Islet of Langerhans (tissue), 1 donor: ENCODE results near the gene TMEM59L.

Source experiments
- FAIRE-seq: peaks from one replicate; lab custom pipeline; 2011; peaks lifted over from hg19 to GRCh38; lab: Jason Lieb, UNC

Gene TMEM59L

DNA sequence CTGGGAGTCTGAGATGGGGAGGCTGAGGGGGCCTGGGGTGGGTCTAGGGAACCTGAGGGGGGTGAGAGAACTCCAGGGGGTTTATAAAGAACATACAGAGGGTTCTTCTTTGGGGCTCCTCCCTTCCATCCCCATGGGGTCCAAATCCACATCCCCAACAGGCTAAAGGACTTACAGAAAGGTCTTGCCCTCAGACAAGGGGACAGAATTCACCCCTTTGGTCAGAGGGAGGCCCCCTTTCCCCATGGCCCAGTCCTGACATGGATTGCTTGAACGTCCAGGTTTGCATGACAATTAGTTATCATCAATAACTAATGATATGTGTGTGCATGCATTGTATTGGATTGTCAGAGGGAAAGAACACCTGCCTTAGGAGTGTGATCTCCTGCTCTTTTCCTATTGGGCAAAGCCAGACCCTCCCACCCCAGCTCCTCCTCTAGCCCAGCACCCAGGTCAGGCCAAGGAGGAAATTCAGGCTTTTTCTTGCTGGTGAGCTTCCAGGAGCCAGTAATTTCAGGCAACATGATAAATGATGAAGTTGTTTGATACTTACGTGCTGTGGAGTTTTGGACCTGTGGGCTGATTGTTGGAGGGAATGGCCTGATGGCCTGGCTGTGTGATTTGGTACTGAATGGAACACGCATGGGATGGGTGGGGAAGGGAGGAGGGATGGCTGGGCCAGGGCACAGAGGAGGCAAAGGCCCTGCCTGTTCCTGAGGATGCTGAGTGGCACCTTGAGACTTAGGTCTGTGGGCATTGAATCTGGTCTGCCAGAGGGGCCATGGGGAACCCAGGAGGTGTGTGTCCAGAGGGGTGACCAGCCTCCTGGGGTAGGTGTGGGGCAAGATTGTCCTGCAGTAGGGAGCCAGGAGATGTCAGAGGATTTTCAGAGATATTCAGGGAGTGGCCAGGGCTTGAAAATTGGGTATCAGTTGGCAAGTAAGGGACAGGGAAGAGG lies 25.3 kb downstream of the TMEM59L start:
- no peak for FAIRE-seq

DNA sequence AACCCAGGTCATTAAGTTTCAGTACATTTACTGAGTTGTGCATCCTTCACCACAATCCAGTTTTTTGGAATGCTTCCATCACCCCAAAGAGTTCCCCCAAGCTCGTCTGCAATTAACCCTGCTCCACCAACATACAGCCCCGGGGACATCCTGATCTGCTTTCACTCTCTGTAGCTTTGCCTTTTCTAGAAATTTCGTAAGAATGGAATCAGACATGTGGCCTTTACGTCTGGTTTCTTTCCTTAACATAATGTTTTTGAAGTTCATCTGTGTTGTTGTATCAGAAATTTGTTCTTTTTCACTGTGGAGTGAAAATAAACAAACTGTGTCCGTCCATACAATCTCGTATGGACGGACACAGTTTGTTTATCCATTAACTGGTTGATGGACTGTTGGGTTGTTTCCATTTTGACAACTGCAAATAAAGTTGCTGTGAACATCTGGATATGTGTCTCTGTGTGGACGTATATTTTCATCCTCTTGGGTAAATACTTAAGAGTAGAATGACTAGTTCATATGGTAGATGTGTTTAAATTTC lies 27.1 kb downstream of the TMEM59L start:
- no peak for FAIRE-seq

DNA sequence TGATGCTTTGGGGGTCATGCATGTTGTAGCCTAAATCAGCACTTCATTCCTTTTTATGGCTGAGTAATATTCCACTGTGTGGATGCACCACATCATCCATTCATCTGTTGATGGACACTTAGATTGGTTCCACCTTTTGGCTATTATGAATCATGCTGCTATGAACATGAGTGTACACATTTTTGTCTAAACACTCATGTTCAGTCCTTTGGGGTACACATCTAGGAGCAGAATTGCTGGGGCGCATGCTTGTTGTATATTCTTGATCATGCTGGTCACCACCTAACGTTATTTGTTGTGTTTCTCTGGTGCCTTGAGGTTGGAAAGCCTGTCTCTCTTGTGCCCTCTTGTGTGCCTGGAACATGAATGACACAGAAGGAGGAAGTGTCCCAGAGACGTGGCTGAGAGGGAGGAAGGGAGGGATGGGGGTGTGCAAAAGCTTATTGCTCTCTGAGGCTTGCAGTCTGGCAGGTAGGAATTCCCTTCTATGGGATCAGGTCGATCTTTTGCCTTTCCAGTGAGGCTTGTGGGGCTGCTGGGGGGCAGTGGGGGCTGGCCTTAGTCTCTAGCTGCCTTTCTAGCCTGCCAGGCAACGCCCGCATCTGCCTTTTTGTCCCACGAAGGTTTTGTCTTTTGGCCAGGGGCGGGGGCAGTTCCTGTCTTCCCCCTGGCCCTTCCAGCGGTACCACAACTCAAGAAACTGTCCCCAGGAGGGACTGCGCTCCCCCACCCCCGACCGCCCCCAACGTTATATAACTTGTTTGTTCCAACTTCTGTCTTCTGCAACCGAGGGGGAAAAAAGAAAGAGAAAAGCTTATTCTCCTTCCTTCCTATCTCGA lies 31.7 kb downstream of the TMEM59L start:
- FAIRE-seq, result no peak

DNA sequence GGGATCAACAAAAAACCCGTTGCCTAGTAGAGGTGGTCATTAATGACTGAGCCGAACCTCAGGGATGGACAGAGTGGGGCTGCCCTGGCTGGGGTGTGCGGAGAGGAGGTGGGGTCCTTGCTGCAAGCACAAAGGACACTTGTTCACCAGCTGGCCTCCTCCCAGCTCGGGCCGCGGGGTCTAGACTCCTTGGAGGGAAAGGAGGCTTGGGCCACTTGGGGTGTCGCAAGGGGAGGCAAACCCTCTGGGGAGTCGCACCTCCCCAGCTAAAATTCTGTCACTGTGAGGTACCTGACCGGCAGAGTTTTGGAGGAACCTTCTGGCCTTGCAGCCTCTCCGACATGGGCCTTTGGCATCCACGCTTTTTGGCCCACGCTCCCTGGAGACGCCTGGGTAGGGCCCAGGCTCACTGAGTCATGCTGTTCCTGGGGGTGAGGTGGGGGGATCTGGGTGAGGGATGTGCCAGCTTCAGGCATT lies 32.4 kb downstream of the TMEM59L start:
- no peak for FAIRE-seq

DNA sequence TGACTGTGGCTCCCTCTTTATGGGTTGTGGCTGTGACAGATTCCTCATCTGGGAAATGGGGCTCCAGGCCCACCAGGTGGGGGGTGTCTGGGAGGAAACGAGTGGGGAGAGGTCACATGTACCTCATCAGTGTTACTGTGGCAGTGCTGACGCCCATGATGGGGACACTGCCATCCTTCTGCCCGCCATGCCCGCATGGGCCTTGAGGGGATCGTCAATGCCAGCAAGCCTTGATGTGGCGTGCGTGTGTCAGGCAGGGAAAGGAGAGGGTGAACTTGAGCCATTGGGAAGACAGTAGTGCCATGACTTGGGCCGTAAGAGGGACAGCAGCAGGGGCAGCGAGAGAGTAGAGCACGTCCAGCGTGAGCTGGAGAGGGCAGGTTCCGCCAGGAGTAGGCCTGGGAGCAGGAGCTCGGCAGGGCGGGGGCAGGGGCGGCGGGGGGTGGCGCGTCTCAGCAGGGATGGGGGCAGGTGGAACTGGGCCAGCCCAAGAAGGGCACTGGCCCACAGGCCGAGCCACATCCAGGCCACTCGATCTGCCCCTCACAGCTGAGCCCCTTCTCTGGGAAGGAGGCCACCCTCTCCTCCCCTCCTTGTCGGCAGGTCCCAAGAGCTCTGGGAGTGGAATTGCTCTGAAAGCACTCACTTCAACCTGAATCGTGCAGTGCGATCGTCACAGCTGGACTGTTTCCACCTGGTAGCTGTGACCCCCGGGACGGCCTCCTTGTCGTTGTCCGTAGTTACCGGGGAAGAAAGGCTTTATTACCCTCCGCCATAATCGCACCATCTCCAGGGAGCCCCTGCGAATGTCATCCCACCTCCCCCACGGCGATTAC lies 34.1 kb downstream of the TMEM59L start:
- no peak for FAIRE-seq

DNA sequence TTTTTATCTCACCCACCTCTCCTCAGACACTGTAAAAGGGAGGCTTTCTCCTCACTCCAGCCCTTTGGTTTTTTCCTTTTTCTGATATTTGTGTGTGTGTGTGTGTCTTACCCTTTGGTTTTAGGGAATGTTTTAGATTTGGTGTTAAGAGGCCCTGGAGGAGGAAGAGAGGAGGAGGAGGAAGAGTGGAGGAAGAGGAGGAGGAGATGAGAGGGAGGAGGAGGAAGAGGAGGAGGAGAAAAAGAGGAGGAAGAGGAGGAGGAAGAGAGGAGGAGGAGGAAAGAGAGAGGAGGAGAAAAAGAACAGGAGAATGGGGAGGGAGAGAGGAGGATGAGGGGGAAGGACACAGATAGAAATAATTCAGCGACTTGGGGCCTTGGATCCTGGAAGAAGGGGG lies 34.7 kb downstream of the TMEM59L start:
- FAIRE-seq, result no peak

DNA sequence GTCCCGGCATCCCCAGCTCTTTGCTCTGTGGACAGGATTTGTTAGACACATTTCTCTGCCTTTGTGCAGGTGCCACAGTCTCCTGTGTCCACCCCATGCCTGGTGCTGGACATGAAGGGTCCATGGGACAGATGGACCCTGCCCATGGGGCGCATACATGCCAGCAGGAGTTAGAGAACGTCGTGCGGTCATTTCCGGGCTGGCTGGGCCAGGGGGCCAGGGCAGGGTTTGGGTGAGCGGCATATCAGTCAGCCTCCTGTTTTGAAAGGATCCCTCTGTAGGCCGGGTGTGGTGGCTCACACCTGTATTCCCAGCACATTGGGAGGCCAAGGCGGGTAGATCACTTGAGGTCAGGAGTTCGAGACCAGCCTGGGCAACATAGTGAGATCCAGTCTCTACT lies 35.1 kb downstream of the TMEM59L start:
- FAIRE-seq, result no peak

DNA sequence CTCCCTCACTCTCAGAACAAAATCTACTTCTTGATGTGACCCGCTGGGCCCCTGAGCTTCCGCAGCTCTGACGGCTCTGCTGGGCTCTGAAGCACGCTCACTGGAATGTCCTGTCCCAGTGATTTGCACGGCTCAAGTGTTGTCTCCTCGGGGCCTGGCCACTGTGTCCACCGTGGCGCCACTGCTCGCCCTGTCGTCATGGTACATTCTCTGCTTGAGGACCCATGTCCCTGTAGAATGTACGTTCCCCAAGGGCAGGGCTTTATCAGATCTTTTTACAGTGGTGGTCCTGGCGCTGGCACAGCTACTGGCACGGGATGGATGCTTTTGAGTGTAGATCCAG lies 36.3 kb downstream of the TMEM59L start:
- no peak for FAIRE-seq

DNA sequence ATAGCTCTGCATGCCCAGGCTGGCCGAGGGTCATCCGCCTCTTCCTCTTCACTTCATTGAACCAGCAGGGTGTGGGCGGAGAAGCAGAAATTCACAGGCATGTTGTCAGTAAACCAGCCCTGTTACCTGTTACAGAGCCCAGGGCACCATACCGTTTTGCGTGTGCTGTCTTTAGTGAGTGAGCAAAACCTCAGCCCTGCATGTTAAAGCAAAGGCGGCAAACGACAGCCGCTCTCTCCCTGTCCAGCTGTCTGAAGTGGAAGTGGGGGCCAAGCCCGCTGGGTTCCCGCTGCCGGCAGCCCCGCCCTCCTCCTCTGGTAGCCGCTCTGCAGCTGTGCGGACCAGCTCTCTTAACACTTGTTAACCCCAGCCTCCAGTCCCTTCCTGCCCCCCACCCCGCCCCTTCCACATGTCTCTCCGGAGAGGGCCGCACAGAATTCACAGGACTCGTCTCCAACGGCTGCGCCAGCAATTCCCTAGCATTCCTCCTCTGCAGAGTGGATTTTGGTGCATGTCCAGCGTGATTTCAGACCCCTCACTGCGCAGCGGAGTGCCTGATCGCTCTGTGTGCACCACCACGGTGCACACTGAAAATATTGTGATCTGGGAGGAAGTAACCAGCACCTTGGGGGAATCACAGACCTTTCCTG lies 36.8 kb downstream of the TMEM59L start:
- FAIRE-seq, result no peak

DNA sequence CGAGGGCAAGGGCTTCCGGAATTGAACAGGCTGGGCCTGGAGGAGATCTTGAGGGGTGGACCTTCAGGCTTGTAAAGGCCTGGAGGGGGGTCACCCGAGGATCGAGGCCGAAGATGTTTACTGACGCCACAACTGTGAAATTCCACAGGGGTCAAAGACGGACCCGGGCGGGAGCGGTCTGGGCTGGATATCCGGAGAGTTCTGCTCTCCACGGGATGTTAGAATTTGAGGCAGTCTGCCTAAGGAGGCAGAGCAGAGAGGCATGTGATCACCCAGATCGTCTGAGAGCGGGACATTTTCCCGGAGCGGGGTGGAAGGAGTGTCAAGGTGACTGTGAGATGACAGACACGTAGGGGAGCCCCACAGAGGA lies 37.3 kb downstream of the TMEM59L start:
- FAIRE-seq, result no peak

DNA sequence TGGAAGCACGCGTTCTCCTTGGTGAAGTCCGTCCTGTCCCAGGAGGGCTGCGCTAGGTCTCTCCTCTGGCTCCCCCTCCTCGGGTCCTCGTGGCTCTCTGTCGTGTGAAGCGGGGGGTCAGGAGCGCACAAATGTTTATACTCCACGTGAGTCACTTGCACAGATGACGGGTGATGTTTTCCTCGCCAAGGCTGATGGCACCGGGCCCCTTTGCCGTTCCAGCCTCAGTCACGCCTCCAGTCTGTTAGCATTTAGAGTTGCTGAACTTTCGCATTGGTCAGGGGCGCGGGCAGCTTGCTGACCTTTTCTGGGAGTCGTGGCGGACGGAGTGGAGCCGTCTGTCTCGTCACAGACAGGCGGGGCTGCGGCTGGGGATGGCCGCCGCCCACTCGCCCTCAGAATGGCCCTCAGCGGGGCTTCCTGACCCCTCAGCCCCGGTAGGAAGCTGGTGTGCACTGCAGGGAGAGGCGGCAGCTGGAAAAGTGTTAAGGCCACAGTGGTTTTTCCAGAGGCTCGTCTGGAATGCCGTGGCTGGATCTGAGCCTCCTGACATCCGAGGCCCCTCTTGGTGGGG lies 37.9 kb downstream of the TMEM59L start:
- no peak for FAIRE-seq

DNA sequence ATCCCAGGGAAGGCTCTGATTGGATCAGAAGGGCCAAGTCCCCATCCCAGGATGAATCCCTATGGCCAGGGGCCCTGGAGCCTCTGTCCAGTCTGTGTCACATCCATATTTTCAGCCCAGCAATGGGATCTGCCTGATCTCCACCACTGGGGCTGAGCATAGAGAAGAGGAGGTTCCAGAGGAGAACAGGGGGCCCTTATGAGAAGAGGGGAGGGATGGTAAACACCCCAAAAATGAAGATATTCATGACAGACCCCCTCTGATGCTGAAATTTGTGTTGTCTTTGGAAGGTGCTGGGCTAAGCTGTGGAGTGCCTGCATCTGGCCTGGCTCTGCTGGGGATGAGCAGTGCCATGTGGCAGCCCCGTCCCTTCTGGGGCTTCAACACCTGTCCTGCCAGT lies 38.6 kb downstream of the TMEM59L start:
- no peak for FAIRE-seq

DNA sequence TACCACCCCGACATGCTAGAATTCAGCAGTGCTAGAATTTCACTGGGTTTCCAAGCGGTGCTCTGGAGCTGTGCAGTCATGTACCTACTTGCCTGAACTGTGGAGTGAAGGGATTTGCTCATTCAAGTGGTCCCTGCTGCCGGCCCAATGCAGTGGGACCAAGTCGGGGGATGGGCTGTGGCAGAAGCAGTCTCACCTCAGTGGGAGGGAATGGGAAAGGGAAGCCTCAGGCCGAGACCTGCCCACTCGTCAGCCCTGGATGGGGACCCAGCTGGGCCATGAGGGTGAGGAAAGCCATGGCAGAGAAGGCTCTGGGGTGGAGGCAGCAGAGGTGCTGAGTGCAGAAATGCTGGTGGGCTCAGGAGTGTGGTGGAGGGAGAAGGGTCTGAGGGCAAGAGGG lies 39.1 kb downstream of the TMEM59L start:
- no peak for FAIRE-seq

DNA sequence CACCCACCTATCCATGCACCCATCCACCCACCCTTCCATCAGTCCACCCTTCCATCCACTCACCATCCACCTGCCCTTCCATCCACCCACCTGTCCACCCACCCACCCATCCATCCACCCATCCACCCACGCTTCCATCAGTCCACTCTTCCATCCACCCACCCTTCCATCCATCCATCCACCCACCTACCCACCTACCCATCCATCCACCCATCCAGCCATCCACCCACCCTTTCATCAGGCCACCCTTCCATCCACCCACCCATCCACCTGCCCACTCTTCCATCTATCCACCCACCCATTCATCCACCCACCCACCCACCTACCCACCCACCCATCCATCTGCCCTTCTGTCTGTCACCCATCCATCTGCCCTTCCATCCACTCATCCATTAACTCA lies 41.2 kb downstream of the TMEM59L start:
- no peak for FAIRE-seq

DNA sequence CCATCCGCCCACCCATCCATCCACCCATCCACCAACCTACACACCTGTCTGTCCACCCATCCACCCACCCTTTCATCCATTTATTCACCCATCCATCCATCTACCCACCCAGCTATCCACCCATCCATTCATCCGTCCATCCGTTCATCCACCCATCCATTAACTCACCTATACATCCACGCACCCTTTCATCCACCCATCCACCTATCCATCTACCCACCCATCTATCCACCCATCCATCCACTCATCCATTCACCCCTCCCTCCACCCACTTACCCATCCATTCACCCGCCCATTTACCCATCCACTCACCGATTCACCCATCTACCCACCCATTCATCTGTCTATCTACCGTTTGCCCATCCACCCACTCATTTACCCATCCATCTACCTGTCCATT lies 41.8 kb downstream of the TMEM59L start:
- FAIRE-seq, result no peak

DNA sequence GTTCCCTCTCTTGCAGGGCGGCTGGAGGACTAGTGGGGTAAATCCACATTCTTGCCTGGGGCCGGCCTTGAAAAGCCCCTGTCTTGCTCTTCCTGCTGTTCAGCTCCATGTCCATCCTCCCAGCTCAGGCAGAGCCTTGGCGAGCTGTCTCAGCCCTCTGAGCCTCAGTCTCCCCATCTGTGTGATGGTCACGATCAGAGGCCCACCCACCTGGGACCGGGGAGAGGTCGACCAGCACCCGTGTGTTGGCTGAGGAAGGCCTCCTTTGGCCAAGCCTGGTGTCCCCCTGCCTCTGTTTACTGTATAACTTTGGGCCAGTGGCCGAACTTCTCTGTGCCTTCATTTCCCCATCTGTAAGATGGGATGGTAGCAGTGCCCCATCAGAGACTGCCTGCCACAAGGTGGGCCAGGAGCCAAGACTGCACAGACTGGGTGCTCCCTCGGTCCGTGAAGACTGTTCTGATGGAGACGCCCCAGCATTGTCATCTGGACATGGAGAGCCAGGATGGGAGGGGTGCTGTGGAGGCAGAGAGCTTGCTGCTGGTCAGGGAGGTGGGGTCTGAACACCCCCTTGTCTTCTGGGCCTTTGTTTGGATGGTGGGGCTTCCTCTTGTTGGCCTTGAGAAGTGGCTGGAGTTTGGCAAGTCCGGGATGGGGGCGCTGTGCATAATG lies 42.6 kb downstream of the TMEM59L start:
- FAIRE-seq, result no peak

DNA sequence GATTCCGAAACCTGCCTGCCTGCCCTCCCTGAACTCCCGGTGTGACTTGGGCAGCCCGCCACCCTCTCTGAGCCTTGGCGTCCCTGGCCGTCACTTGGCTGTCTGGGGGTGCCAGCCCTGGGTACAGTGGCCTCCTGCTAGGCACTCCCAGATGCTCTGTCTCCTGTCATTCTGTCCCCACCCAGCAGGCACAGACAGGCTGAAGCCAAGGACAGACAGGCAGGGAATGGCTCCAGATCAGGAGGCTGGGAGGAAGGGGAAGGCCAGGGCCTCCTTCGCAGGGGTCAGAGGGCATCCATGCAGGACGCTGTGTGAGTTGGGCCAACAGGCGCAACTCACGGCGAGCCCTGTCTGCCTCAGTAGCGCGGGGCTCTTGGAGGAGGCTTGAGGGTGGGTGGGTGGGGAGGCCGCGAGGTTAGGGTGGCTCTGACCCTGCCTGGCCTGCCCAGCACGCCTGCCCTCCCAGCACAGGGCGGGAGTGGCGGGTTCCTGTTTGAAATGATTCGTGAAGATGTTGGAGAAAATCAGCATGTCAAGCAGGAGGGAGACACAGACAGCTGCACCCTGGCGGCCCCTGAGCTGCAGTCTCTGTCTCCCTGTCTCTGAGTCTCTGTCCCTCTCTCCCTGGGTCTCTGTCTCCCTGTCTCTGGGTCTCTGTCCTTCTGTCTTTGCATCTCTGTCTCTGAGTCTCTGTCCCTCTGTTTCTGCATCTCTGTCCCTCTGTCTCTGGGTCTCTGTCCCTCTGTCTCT lies 43.8 kb downstream of the TMEM59L start:
- FAIRE-seq, result no peak

DNA sequence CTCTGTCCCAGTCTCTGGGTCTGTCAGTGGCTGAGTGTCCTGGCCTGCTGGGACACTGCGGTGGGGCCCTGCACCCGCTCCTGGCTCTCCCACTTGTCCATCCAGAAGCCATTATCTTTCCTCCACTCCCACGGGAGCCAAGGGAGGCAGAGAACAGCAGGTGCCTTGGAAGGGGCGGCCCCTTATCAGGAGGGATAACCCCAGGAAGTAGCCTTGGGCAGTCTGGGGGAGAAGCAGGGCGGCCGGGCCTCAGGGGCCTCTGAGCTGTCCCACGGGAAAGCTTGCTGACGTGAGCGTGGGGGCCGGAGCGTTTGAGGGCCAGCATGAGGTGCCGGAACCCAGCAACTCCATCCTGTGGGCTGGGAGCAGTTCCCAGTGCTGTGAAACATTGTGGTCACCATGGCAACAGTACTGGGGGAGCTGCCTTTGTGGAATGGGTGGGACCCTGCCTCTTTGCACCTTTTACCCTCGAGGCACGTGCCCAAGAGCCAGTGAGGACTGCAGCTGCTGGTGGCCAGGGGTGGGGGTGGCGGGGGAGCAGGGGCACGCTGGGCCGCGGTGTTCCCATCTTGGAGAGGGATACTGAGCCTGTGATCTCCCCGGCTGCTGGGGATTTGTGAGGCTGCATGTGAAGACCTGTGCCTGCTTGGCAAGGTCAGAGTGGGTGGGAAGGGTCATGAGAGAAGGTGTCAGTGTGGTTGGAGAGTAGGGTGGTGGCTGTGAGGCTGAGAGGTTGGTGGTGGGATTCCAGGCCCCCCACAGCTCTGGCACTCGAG lies 45.1 kb downstream of the TMEM59L start:
- no peak for FAIRE-seq

DNA sequence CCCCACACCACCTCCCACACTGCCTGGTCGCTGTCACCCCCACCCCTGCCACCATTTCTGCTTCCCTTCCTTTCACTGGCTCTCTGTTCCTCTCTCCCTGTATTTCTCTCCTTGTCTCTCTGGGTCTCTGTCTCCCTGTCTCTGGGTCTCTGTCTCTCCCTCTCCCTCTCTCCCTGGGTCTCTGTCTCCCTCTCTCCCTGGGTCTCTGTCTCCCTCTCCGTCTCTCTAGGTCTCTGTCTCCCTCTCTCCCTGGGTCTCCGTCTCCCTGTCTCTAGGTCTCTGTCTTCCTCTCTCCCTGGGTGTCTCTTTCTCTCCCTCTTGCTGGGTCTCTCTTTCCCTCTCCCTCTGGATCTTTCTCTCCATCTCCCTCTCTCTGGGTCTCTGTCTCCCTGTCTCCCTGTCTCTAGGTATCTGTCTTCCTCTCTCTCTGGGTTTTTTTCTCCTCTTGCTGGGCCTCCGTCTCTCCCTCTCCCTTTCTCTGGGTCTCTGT lies 45.7 kb downstream of the TMEM59L start:
- no peak for FAIRE-seq
